NCI-H2081 (cell line): ENCODE data around the gene TRAF4.
A peak's percentile ranks its signal among the peaks of the same experiment; 100 is the strongest.
"Not testable (repeated sequence)": the region's sequence is repeated elsewhere in the genome, so short reads cannot be mapped to it uniquely, and the experiment has no call there.

Experiments
- DNase-seq, 2 experiments: peaks; one replicate each; lab custom pipeline; 2025; lab: John Stamatoyannopoulos, UW

The TRAF4 gene

GRCh38 chr17:28729950-28730330 is 13.9 kb upstream of the TRAF4 start:
- DNase-seq, result no peak

DNA sequence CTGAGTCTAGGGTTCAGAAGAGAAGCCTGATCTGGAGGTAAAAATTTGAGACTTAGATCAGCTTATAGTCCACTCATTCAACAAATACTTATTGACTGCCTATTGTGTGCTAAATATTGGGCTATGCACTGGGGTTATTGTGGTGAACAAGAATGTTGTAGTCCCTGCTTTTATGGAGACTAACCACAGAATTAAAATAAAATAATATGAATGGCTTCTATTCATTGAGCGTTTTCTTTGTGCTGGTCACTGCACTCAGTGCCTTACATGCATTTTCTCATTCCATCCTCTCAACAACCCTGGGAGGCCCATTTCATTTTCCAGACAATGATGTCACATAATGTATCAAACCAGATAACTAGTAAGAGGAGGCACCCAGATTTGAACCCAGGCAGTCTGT is 10.5 kb upstream of the TRAF4 start:
- no peak for DNase-seq

DNA sequence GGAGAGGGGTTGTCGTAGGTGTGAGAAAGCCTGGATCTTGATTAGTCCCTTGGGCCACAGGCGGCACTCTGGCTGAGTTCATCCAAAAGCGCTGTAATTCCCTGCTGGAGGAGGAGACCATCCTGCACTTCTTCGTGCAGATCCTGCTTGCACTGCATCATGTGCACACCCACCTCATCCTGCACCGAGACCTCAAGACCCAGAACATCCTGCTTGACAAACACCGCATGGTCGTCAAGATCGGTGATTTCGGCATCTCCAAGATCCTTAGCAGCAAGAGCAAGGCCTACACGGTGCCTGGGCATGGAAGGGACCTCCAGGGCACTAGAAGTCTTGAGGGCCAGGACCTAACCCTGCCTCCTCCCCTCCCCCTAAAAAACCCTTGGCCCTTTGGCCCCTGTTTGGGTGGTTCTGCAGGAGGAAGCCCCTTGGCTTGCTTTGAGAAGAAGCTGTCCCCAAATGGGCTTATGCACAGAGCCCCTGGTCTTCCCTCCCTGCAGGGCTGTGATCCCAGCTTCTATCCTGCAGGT is 9.0 kb upstream of the TRAF4 start:
- DNase-seq, result no peak

GRCh38 chr17:28735242-28735722 is 8.5 kb upstream of the TRAF4 start:
- no peak for DNase-seq

DNA sequence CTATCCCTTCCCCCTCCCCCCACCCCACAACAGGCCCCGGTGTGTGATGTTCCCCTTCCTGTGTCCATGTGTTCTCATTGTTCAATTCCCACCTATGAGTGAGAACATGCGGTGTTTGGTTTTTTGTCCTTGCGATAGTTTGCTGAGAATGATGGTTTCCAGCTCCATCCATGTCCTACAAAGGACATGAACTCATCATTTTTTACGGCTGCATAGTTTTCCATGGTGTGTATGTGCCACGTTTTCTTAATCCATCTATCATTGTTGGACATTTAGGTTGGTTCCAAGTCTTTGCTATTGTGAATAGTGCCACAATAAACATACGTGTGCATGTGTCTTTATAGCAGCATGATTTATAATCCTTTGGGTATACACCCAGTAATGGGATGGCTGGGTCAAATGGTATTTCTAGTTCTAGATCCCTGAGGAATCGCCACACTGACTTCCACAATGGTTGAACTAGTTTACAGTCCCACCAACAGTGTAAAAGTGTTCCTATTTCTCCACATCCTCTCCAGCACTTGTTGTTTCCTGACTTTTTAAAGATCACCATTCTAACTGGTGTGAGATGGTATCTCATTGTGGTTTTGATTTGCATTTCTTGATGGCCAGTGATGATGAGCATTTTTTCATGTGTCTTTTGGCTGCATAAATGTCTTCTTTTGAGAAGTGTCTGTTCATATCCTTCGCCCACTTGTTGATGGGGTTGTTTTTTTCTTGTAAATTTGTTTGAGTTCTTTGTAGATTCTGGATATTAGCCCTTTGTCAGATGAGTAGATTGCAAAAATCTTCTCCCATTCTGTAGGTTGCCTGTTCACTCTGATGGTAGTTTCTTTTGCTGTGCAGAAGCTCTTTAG is 7.7 kb upstream of the TRAF4 start:
- not testable (repeated sequence) for DNase-seq

DNA sequence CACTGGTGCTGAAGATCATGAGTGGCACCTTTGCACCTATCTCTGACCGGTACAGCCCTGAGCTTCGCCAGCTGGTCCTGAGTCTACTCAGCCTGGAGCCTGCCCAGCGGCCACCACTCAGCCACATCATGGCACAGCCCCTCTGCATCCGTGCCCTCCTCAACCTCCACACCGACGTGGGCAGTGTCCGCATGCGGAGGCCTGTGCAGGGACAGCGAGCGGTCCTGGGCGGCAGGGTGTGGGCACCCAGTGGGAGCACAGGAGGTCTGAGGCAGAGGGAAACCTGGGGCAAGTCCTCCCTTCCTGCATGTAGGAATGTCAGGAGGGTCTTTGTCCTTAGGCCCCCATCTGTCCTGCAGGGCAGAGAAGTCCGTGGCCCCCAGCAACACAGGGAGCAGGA is 6.5 kb upstream of the TRAF4 start:
- DNase-seq, result no peak

DNA sequence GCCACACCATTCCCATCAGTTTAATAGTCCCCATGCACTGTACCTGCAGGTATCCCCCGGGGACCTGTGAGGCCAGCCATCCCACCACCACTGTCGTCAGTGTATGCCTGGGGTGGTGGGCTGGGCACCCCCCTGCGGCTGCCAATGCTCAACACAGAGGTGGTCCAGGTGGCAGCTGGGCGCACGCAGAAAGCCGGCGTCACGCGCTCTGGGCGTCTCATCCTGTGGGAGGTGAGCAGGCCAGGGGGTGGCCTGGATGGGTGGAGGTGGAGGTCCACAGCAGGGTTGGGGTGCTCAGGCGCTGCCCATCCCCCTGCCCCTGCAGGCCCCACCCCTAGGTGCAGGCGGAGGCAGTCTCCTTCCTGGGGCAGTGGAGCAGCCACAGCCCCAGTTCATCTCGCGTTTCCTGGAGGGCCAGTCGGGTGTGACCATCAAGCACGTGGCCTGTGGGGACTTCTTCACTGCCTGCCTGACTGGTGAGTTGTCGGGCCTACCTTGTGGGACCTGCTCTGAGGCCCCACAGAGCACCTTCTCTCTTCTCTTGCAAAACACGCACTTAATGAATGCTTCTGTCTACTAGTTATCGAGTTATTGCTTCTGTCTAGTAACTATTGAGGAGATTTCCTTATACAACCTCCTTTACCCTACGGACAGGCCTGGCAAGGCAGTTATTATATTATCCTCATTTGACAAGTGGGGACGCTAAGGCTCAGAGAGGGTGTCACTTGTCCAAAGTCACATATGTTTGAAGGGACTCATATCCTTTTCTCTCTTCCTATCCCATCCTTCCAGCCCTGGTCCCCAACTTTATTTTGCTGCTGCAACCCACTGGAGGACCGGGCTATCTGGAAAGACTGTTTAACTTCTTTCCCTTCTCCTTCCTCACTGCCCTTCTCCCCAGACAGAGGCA is 5.8 kb upstream of the TRAF4 start:
- no peak for DNase-seq

DNA sequence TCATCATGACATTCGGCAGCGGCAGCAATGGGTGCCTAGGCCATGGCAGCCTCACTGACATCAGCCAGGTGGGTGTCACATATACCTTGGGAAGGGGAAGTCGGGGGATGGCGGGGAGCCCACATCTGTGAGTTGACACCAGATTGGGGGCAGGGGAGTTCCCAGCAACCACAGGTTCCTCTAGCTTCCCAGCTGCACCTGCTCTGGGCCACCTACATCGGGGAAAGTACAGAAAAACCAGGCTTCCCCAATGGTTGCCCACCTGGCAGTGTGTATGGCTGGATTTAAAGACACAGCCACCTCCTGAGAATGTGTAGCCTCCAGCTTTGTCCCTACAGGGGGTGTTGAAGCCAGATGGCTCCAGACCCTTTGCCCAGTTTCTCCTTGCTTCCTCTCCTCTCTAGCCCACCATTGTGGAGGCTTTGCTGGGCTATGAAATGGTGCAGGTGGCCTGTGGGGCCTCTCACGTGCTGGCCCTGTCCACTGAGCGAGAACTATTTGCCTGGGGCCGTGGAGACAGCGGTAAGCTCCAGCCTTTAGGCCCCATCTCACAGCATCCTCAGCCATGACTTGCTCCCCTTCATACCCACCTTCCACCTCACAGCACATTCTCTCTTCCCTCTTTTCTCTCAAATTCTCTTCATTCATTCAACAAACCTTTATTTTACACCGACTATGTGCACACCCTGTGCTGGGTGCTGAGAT is 5.0 kb upstream of the TRAF4 start:
- DNase-seq, result no peak

- DNase-seq, result no peak
These were observed 3.1 kb upstream of the TRAF4 start for GRCh38 chr17:28740406-28741357.

DNA sequence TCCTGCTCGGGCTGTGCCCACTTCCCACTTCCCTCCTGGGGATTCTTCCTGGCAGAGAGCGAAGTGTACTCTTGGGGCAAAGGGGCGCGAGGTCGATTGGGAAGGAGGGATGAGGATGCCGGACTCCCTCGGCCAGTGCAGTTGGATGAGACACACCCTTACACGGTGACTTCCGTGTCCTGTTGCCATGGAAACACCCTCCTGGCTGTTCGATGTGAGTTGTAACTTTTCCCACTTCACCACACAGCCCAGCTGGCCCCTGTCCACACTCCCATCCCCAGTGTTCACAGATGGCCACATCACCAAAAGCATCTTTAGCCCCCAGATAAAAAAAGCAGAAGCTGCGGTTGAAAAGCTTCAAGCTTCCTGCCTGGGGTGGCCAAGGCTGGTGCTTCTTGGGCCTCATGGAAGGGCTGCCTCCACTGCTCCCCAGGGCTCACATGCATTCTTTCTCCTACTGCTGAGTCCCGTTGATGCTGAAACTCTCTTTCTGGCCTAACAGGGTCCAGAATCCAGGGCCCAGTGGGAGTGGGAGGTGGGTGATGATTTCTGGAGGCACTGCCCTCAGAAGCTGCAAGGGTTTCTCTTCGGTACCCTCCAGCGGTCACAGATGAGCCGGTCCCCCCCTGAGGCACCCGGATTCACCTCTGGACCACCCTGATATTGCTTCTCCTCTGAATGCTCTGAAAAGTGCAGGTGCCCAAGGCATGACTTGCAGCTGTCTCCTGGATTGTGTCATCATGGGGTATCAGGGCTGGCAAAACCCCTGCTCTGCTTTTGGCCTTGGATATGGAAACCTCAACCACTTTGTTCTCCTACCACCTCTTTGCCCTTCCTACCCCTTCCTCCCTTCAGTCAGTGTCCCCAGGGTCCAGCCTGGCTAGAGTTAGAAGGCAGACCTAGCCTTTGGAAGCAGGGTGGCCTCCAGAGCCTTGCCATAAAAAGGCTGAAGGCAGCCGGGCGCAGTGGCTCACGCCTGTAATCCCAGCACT is 2.2 kb upstream of the TRAF4 start:
- DNase-seq, result no peak

- DNase-seq, result peak in 1 of 2 experiments; percentile 37
These were observed 527 bp downstream of the TRAF4 start for GRCh38 chr17:28744104-28744971.

DNA sequence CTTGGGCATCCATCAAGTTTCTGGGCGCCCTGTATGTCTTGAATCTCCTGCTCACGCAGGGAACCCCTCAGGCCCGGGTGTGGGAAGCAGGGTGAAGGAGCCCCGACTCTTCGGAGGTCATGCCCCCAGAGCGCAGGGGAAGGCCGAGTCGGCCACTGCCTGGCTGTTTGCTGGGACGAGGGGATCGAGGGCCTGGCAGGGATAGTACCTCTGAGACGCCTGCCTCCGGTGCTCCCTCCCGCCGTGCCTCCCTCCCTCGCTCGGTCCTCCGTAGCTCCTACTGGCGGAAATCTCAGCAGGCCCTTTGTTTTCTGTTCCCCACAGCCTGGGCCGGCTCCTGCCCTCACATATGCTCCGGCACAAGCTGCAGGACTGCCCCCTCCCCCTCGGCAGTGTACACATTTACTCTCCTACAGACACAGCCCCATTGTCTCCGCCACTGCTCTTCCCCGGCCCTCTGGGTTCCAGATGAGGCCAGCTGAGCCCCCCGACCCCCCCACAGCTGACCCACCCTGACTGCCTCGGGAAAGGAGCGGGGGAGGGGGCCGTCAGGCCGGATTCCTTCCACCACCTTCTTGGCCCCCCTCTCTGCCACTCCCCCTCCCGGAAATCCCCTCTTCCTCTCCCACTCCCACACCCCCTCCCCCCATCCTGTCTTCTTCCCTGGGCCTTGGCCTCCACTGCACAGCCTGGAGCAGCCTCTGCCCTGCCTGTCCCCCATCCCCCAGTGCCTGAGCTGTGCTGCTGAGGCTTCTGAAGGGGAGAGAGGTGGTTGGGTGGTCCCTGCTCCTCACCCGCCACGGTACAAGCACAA is 1.4 kb downstream of the TRAF4 start:
- peak; percentile 44 for DNase-seq

DNA sequence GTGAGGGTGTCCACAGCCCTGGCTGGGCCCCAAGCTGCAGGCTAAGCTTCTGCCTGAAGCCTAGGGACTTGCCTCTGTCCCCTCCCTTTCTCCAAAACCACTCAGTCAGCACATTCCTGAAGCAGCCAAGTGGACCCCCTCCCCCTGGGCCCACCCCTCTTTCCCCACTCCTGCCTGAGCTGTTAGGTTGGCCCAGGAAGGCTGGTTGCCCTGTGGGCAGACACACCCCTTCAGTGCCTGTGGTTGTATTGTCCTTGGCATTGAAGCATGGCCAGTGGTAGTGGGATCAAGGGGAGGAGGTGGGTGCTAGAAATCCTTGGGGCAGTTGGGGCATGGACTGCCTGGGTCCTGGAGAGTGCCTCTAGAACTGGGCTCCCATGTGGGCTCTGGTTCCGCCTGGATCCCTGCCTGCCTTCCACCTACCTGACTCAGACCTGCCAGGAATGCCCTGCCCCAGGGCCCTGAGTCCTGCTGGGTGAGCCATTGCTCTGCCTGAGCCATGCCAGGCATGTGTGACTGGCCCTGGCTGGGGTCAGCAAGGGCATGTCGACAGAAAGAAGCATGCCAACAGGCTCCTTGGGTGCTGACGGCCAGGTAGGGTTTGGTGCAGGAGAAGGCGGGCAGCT is 2.1 kb downstream of the TRAF4 start:
- no peak for DNase-seq

- DNase-seq, result peak; percentile 20 to 59
These were observed 2.8 kb downstream of the TRAF4 start for GRCh38 chr17:28746611-28747050.

DNA sequence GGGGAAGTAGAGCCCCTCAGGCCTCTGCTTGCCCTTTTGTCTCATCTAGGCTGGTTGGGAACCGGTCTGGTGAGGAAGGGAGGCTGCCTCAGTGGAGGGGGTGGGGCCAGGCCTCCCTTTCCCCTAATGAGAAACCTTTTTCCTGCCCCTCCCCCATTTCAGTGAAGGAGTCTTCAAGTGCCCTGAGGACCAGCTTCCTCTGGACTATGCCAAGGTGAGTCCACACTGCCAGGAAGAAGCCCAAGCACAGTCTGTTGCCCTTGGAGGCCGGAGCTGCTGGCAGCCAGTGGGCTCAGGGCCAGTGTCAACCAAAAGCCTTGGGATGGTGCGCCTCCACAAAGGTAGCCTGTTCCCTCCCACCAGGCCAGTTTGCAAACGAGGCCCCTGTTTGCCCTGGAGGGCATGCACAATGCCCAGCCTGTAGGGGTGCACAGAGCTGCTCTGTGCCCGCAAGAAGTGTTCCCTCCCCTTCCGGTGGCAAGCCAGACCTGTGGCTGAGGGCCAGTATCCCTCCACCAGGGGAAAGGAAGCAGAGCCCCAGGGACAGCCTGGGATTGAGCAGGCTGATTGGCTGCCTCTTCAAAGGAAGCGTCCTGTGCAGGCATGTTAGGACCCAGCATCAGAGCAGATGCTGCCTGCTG is 3.4 kb downstream of the TRAF4 start:
- peak; percentile 41 to 78 for DNase-seq
